ENCODE data around the gene THUMPD3.
A peak's percentile ranks its signal among the peaks of the same experiment; 100 is the strongest.

Gene THUMPD3

DNA sequence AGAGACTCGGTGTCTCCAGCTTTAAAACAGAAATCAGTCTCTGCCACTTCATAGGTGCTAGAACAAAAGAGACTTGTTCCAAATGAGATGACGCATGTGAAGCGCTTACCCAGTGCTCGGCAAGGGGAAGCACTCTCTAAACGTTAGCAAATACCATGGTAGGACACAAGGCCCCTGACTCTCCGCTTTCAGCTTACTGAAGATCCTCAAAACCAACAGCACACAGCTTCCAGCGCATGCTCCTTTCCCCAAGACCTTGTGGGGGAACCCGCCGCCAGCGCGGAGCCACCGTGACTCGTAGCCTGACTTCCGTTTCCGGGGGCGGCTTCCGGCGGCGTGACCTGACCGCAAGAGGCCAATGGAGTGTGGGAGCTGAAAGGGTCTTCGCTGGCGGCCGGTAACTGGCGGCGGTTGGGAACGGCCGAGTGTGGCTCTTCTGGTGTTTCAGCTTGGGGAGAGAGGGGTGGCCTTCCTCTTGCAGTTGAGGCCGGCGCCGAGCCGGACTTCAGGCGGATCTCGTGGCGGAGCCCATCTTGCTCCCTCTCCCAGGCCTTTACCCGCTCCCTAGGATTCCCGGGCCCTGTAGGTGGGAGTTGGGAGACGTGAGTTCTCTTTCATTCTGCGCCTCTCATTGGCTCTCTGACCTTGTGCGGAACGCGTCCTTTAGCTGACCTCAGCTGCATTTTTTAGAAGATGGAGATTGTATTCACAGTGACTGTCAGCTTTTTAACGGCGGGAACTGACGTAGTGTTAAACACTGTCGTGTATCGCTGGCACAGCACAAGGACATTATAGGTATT is at the start of gene THUMPD3:
Gene THUMPD3, plus strand, starts transcription at position 324 of the 800 bp plus-strand sequence. CDS start 2,015 bp downstream, outside the sequence.
- Histone ChIP-seq H3K9ac (peak within 1 kb of the TSS; percentile 34), H3K4me1 (peaks cover 5% of the 10 kb centered on the region), H3K27me3 (ENCODE audit: control insufficient read depth, insufficient read depth, low read length) (no peaks in the 10 kb centered on the region), H3K36me3 (ENCODE audit: control insufficient read depth, insufficient read depth, low read length) (no peaks in the 10 kb centered on the region), H3K9me3 (ENCODE audit: control insufficient read depth, low read length) (no peaks in the 10 kb centered on the region), H3K4me3 (ENCODE audit: low read depth, low read length) (peak within 1 kb of the TSS; percentile 89), H3K79me2 (peaks cover 9% of the 10 kb centered on the region), H2AFZ (peak within 1 kb of the TSS; percentile 87), H3K27ac (peak within 1 kb of the TSS; percentile 79), H3K4me2 (ENCODE audit: low read length) (peak within 1 kb of the TSS; percentile 71)
- TF ChIP-seq, protein P1, sequence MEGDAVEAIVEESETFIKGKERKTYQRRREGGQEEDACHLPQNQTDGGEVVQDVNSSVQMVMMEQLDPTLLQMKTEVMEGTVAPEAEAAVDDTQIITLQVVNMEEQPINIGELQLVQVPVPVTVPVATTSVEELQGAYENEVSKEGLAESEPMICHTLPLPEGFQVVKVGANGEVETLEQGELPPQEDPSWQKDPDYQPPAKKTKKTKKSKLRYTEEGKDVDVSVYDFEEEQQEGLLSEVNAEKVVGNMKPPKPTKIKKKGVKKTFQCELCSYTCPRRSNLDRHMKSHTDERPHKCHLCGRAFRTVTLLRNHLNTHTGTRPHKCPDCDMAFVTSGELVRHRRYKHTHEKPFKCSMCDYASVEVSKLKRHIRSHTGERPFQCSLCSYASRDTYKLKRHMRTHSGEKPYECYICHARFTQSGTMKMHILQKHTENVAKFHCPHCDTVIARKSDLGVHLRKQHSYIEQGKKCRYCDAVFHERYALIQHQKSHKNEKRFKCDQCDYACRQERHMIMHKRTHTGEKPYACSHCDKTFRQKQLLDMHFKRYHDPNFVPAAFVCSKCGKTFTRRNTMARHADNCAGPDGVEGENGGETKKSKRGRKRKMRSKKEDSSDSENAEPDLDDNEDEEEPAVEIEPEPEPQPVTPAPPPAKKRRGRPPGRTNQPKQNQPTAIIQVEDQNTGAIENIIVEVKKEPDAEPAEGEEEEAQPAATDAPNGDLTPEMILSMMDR (IDR thresholded peaks at IDR 0.05): no peak

DNA sequence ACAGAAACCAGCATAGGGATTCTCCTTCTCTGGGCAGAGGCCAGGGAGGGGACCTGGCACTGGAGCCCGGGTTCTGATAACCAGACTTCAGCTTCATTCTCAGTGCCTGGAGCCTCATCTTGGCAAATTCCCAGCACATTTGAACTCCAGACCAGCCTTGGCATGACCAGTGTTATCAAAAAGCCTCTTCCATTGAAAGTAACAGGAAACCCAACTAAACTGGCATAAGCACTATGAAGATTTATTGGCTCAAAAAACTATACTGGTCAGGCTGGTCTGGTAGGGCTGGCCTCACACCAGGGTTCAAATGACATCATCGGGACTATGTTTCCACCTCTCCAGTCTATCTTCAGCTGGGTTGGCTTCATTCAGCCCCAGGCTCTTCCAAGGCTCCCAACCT is 48.1 kb upstream of the THUMPD3 start:
- Histone ChIP-seq H3K27ac (no peak overlapping the region), H3K9ac (no peak overlapping the region), H3K4me3 (ENCODE audit: low read depth, low read length) (no peak overlapping the region), H3K9me3 (ENCODE audit: control insufficient read depth, low read length) (no peaks in the 10 kb centered on the region), H3K4me2 (ENCODE audit: low read length) (no peak overlapping the region), H2AFZ (no peak overlapping the region), H3K79me2 (no peaks in the 10 kb centered on the region), H3K4me1 (peaks cover under 1% of the 10 kb centered on the region), H3K36me3 (ENCODE audit: control insufficient read depth, insufficient read depth, low read length) (no peaks in the 10 kb centered on the region), H3K27me3 (ENCODE audit: control insufficient read depth, insufficient read depth, low read length) (no peaks in the 10 kb centered on the region)
- TF ChIP-seq, protein P1 (IDR thresholded peaks at IDR 0.05): no peak

- H3K79me2 ChIP-seq: no peaks in the 10 kb centered on the region
- H3K9ac ChIP-seq: no peak overlapping the region
- no peaks in the 10 kb centered on the region for H3K36me3 ChIP-seq (ENCODE audit: control insufficient read depth, insufficient read depth, low read length)
- H3K9me3 ChIP-seq (ENCODE audit: control insufficient read depth, low read length): no peaks in the 10 kb centered on the region
- no peak overlapping the region for H3K4me2 ChIP-seq (ENCODE audit: low read length)
- no peaks in the 10 kb centered on the region for H3K27me3 ChIP-seq (ENCODE audit: control insufficient read depth, insufficient read depth, low read length)
- no peak overlapping the region for H2AFZ ChIP-seq
- H3K27ac ChIP-seq: no peak overlapping the region
- no peak overlapping the region for H3K4me3 ChIP-seq (ENCODE audit: low read depth, low read length)
- peaks cover 3% of the 10 kb centered on the region for H3K4me1 ChIP-seq
- TF ChIP-seq, protein P1 (IDR thresholded peaks at IDR 0.05): no peak
These were observed 45.9 kb upstream of the THUMPD3 start for GRCh38 chr3:9316881-9317361.

GRCh38 chr3:9322780-9323179 is 40.1 kb upstream of the THUMPD3 start:
- peaks cover 3% of the 10 kb centered on the region for H3K4me1 ChIP-seq
- H3K27ac ChIP-seq: no peak overlapping the region
- H3K9me3 ChIP-seq (ENCODE audit: control insufficient read depth, low read length): no peaks in the 10 kb centered on the region
- H3K4me2 ChIP-seq (ENCODE audit: low read length): no peak overlapping the region
- no peaks in the 10 kb centered on the region for H3K36me3 ChIP-seq (ENCODE audit: control insufficient read depth, insufficient read depth, low read length)
- no peaks in the 10 kb centered on the region for H3K79me2 ChIP-seq
- no peak overlapping the region for H3K9ac ChIP-seq
- no peaks in the 10 kb centered on the region for H3K27me3 ChIP-seq (ENCODE audit: control insufficient read depth, insufficient read depth, low read length)
- H3K4me3 ChIP-seq (ENCODE audit: low read depth, low read length): no peak overlapping the region
- H2AFZ ChIP-seq: no peak overlapping the region
- TF ChIP-seq, protein P1 (IDR thresholded peaks at IDR 0.05): no peak
